Measurements from ENCODE around the gene MYH15. TPM values are rescaled to one million over a fixed set of nuclear protein-coding genes. Genes with fewer than 3 reads are reported as not detected.
A peak's percentile ranks its signal among the peaks of the same experiment; 100 is the strongest.

Gene MYH15
- total and polyA plus RNA-seq, 2 experiments from 2014 or later, result 1.5 TPM

DNA sequence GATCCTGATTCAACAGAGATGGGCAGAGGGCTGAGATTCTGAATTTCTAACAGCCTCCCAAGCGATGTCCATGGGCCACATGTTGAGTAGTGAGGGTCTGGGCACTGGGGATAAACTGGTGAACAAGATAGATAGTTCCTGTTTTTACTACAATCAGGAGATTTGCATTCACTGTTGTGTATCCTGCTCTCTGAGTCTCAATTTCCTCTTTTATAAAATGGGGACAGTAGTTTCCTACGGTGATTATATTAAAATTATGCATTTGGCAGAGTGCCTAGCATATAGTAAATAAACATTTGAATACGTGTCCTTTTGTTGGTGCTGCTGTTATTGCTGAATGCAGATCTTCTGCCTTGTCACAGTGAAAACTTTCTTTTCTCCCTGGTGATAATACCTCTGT is 102.5 kb downstream of the MYH15 start:
- Histone ChIP-seq H3K9me3 (ENCODE audit: low read depth) (no peaks in the 10 kb centered on the region), H2AFZ (no peak overlapping the region), H3K4me3 (no peak overlapping the region), H3K4me1 (ENCODE audit: insufficient read depth) (peaks cover 12% of the 10 kb centered on the region), H3K79me2 (no peaks in the 10 kb centered on the region), H3K4me2 (no peak overlapping the region), H3K27me3 (no peaks in the 10 kb centered on the region), H3K9me2 (replicated peaks; ENCODE audit: insufficient read depth) (no peaks in the 10 kb centered on the region), H3K36me3 (replicated peaks; ENCODE audit: insufficient read depth, low read depth) (no peaks in the 10 kb centered on the region), H3K27ac (no peak overlapping the region), H4K20me1 (ENCODE audit: insufficient read depth, poor library complexity, severe bottlenecking) (no peaks in the 10 kb centered on the region)
- DNase-seq (ENCODE audit: low spot score), result no peak
- WGBS (ENCODE audit: low lambda C conversion rate, missing lambda C conversion rate), result 61% methylated on average over 3 of the region's 3 CpGs
- TF ChIP-seq EZH2phosphoT487 (IDR thresholded peaks at IDR 0.05; ENCODE audit: low read depth, severe bottlenecking, unreplicated experiment) (no peak), EZH2 (IDR thresholded peaks at IDR 0.05; ENCODE audit: borderline replicate concordance) (no peak)
- TF ChIP-seq, protein P1, sequence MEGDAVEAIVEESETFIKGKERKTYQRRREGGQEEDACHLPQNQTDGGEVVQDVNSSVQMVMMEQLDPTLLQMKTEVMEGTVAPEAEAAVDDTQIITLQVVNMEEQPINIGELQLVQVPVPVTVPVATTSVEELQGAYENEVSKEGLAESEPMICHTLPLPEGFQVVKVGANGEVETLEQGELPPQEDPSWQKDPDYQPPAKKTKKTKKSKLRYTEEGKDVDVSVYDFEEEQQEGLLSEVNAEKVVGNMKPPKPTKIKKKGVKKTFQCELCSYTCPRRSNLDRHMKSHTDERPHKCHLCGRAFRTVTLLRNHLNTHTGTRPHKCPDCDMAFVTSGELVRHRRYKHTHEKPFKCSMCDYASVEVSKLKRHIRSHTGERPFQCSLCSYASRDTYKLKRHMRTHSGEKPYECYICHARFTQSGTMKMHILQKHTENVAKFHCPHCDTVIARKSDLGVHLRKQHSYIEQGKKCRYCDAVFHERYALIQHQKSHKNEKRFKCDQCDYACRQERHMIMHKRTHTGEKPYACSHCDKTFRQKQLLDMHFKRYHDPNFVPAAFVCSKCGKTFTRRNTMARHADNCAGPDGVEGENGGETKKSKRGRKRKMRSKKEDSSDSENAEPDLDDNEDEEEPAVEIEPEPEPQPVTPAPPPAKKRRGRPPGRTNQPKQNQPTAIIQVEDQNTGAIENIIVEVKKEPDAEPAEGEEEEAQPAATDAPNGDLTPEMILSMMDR (IDR thresholded peaks at IDR 0.05; ENCODE audit: poor library complexity), result no peak

DNA sequence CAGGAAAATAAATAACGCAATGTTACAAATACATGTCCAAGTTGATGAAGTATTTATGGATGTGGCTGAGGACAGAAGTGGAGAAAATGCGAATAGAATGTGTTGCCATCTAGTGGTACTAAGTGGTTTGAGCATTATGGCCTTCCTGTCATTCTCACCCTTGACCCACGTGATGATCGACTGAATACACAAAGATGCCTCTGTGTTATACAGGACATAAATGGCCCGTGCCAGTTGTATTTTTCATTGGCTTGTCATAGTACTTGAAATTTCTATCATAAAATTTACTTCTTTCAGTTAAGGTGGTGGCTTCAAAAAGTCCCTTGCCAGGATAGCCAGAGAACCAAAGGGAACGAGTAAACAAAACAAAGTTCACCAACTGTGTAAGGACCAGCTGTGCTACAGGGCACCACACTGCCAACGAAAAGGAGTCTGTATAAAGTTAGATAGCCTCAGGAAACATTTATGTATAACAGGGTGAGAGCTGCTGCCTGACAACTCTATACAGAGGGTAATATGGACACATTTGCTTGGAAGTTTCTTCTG is 103.7 kb downstream of the MYH15 start:
- H3K9me2 ChIP-seq (replicated peaks; ENCODE audit: insufficient read depth), result no peaks in the 10 kb centered on the region
- no peaks in the 10 kb centered on the region for H3K9me3 ChIP-seq (ENCODE audit: low read depth)
- no peaks in the 10 kb centered on the region for H3K36me3 ChIP-seq (replicated peaks; ENCODE audit: insufficient read depth, low read depth)
- DNase-seq (ENCODE audit: low spot score), result peak; percentile 66
- TF ChIP-seq EZH2phosphoT487 (IDR thresholded peaks at IDR 0.05; ENCODE audit: low read depth, severe bottlenecking, unreplicated experiment) (no peak), EZH2 (IDR thresholded peaks at IDR 0.05; ENCODE audit: borderline replicate concordance) (no peak)
- TF ChIP-seq, protein P1 (IDR thresholded peaks at IDR 0.05; ENCODE audit: poor library complexity), result peak; percentile 49
- no peak overlapping the region for H3K4me3 ChIP-seq
- peaks cover 12% of the 10 kb centered on the region for H3K4me1 ChIP-seq (ENCODE audit: insufficient read depth)
- no peak overlapping the region for H3K4me2 ChIP-seq
- H2AFZ ChIP-seq, result no peak overlapping the region
- H3K79me2 ChIP-seq, result no peaks in the 10 kb centered on the region
- 40% methylated on average over 7 of the region's 7 CpGs for WGBS (ENCODE audit: low lambda C conversion rate, missing lambda C conversion rate)
- no peaks in the 10 kb centered on the region for H4K20me1 ChIP-seq (ENCODE audit: insufficient read depth, poor library complexity, severe bottlenecking)
- no peak overlapping the region for H3K27ac ChIP-seq
- no peaks in the 10 kb centered on the region for H3K27me3 ChIP-seq

DNA sequence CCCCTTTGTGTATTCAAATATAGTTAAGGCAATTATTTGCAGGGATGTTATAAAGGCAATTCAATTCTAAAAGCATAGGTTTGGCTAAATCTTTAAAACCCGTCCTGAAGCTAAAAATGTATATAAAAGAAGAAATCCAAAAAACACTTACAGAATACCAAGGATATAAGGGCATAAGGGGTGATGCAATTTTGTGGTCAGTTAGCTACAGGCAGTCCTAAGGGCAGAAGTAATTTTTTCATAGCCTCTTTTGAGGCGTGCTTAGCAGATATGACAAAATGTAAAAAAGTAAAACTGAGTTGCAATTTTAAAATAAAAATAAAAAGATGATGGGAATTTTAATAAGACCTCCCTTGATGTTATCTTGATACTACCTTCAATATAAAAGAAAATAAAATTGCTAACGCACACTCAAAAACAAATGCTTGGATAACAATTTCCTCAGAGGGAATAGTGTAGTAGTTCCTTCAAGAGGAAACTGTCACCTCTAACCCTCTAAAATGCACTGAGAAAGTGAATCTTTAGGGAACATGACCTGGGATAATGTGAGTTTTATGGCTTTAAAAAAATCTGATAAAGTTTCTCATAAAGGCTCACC is 104.2 kb downstream of the MYH15 start:
- Histone ChIP-seq H3K4me2 (no peak overlapping the region), H2AFZ (no peak overlapping the region), H3K9me2 (replicated peaks; ENCODE audit: insufficient read depth) (no peaks in the 10 kb centered on the region), H3K36me3 (replicated peaks; ENCODE audit: insufficient read depth, low read depth) (no peaks in the 10 kb centered on the region), H4K20me1 (ENCODE audit: insufficient read depth, poor library complexity, severe bottlenecking) (no peaks in the 10 kb centered on the region), H3K27ac (no peak overlapping the region), H3K4me1 (ENCODE audit: insufficient read depth) (peaks cover 12% of the 10 kb centered on the region), H3K4me3 (no peak overlapping the region), H3K9me3 (ENCODE audit: low read depth) (no peaks in the 10 kb centered on the region), H3K27me3 (no peaks in the 10 kb centered on the region), H3K79me2 (no peaks in the 10 kb centered on the region)
- WGBS (ENCODE audit: low lambda C conversion rate, missing lambda C conversion rate), result 84% methylated on average over 3 of the region's 3 CpGs
- TF ChIP-seq EZH2phosphoT487 (IDR thresholded peaks at IDR 0.05; ENCODE audit: low read depth, severe bottlenecking, unreplicated experiment), result no peak
- TF ChIP-seq, protein P1 (IDR thresholded peaks at IDR 0.05; ENCODE audit: poor library complexity), result no peak
- no peak for TF ChIP-seq EZH2 (IDR thresholded peaks at IDR 0.05; ENCODE audit: borderline replicate concordance)
- no peak for DNase-seq (ENCODE audit: low spot score)

All from hepatocyte (in vitro differentiated cells).